GM21526 (cell line): ENCODE results near the gene GOLGA3.
"Not testable (repeated sequence)": the region's sequence is repeated elsewhere in the genome, so short reads cannot be mapped to it uniquely, and the experiment has no call there.

Experiments
- ATAC-seq: cut with Tn5 transposase; IDR thresholded peaks from one replicate; pipeline ENCODE4 v1.9.1; 2021; ENCODE audit warnings: moderate library complexity; ENCODE audit not compliant: unreplicated experiment, low FRiP score

The GOLGA3 gene

GRCh38 chr12:132754160-132754932, 74.3 kb downstream of the GOLGA3 start:
- no peak for ATAC-seq

GRCh38 chr12:132753670-132754069, 75.0 kb downstream of the GOLGA3 start:
- ATAC-seq, result not testable (repeated sequence)

GRCh38 chr12:132748319-132748718, 80.3 kb downstream of the GOLGA3 start:
- ATAC-seq, result no peak

GRCh38 chr12:132747896-132748295, 80.8 kb downstream of the GOLGA3 start:
- ATAC-seq, result no peak

- no peak for ATAC-seq
Measured at GRCh38 chr12:132747395-132747794, 81.3 kb downstream of the GOLGA3 start.

- no peak for ATAC-seq
Measured at GRCh38 chr12:132746613-132747012, 82.1 kb downstream of the GOLGA3 start.

GRCh38 chr12:132743831-132744230, 84.8 kb downstream of the GOLGA3 start:
- ATAC-seq, result no peak

- ATAC-seq, result no peak
Measured at GRCh38 chr12:132741620-132742019, 87.0 kb downstream of the GOLGA3 start.

- ATAC-seq, result no peak
Measured at GRCh38 chr12:132740652-132741051, 88.0 kb downstream of the GOLGA3 start.

GRCh38 chr12:132740313-132740646, 88.4 kb downstream of the GOLGA3 start:
- no peak for ATAC-seq

- ATAC-seq, result no peak
Measured at GRCh38 chr12:132739600-132740312, 88.9 kb downstream of the GOLGA3 start.

GRCh38 chr12:132736913-132737312, 91.8 kb downstream of the GOLGA3 start:
- no peak for ATAC-seq

GRCh38 chr12:132736378-132736777, 92.3 kb downstream of the GOLGA3 start:
- ATAC-seq, result no peak

- no peak for ATAC-seq
Measured at GRCh38 chr12:132735496-132735895, 93.2 kb downstream of the GOLGA3 start.

GRCh38 chr12:132734206-132734605, 94.5 kb downstream of the GOLGA3 start:
- no peak for ATAC-seq

GRCh38 chr12:132731574-132731973, 97.1 kb downstream of the GOLGA3 start:
- no peak for ATAC-seq

- no peak for ATAC-seq
Measured at GRCh38 chr12:132730353-132730752, 98.3 kb downstream of the GOLGA3 start.

- ATAC-seq, result no peak
Measured at GRCh38 chr12:132729541-132730320, 98.9 kb downstream of the GOLGA3 start.

- no peak for ATAC-seq
Measured at GRCh38 chr12:132728502-132728901, 100.2 kb downstream of the GOLGA3 start.

GRCh38 chr12:132727091-132727794, 101.4 kb downstream of the GOLGA3 start:
- ATAC-seq, result no peak

- ATAC-seq, result no peak
Measured at GRCh38 chr12:132726386-132726785, 102.3 kb downstream of the GOLGA3 start.
